NOMO-1 treated with DMSO at 0.1 percent for 48 hours (cell line): Measurements from ENCODE around the gene FBXO36.
"Not testable (repeated sequence)": the region's sequence is repeated elsewhere in the genome, so short reads cannot be mapped to it uniquely, and the experiment has no call there.

Source experiments
- DNase-seq: peaks from one replicate; lab custom pipeline; 2025; ENCODE audit not compliant: unreplicated experiment; lab: John Stamatoyannopoulos, UW

Gene FBXO36

DNA sequence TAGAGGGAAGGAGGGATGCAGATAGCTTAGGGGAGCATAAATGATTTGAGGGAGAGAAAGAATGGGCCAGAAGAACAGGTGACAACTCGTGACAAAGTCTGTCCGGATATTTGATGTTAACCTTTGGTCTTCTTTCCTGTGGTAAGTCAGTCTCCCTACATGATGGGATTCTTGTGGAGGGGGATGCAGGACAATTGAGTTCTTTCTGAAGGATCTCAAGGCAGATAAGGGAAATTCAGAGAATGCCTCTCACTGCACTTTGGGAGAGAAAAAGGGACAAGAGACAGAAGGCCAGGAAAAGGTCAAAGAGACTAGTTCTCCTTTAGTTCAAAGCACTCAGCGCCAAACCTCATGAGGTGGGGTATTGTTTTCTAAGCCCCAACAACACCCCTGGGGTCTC lies 34.2 kb downstream of the FBXO36 start:
- no peak for DNase-seq

DNA sequence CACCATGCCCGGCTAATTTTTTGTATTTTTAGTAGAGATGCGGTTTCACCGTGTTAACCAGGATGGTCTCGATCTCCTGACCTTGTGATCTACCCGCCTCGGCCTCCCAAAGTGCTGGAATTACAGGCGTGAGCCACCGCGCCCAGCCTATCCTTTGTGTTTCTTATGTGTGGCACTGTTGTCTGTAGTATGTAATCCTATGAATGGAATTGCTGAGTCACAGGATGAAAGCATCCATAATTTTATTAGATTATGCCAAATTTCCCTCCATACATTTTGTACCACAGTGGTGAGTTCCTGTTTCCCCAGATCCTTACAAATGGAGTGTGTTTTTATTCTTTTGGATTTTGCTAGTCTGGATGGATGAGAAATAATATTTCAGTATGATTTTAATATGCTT lies 41.3 kb downstream of the FBXO36 start:
- DNase-seq: not testable (repeated sequence)

DNA sequence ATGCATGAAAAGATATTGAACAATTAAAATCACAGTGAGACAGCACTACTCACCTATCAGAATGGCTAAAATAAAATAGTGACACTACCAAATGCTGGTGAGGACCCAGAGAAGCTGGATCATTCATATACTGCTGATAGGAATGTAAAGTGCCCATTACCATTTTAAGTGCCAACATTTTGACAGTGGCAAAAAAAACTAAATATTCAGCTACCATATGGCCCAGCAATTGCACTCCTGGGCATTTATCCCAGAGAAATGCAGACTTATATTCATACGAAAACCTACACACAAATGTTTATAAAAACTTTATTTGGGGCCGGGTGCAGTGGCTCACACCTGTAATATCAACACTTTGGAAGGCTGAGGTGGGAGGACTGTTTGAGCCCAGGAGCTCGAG lies 47.6 kb downstream of the FBXO36 start:
- DNase-seq: no peak

DNA sequence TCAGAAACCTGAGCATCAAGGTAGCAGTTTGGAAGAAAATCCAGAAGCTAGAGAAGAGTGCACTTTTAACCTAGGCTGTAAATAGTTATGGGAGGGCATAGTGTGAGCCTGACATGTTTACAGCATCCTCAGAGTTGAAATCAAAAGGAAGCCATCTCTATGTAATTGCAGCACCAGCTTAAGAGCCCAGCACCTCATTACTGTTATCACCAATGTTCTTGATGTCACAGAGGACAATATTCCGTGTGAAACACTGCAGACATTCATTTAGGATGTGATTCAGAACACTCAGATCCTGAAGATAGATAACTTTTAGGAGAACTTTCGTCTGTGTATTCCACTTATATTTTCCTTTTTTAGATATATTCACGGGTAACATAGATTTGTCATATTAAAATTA lies 48.1 kb downstream of the FBXO36 start:
- no peak for DNase-seq

DNA sequence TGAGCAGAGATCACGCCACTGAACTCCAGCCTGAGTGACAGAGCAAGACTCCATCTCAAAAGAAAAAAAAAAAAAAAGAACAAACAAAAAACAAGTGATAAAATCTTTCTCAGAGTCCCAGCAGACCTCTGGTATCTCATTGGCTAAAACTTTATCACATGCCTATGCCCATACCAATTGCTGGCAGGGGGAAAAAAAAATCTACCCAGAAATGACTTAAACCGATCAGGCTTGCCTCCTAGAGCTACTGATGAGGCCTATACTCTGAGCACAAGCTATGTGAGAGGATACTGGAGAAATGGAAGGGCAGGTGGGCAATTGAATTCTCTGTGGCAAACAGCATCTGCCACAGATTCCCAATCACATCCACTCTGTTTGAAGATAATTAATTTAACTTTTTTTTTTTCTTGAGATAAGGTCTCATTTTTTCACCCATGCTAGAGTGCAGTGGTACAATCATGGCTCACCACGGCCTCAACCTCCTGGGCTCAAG lies 49.0 kb downstream of the FBXO36 start:
- DNase-seq: no peak

DNA sequence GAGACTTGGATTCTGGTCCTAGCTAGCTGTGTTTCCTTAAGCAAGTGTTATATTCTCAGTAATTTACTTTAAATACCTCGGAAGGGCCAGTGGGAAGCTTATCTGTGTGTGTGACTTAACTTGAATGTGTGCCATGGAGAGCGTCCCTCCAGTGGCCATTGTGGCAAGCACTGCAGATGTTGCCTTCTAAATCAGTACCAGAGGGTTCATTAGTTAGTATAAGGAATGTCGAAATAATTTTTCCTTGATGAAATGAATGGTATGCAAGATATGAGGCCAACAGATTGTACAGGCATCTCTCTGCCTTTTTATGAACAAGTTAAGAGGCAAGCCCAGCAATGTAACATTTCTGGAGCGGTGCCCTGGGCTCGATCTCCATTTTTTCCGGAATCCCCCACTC lies 52.0 kb downstream of the FBXO36 start:
- no peak for DNase-seq

DNA sequence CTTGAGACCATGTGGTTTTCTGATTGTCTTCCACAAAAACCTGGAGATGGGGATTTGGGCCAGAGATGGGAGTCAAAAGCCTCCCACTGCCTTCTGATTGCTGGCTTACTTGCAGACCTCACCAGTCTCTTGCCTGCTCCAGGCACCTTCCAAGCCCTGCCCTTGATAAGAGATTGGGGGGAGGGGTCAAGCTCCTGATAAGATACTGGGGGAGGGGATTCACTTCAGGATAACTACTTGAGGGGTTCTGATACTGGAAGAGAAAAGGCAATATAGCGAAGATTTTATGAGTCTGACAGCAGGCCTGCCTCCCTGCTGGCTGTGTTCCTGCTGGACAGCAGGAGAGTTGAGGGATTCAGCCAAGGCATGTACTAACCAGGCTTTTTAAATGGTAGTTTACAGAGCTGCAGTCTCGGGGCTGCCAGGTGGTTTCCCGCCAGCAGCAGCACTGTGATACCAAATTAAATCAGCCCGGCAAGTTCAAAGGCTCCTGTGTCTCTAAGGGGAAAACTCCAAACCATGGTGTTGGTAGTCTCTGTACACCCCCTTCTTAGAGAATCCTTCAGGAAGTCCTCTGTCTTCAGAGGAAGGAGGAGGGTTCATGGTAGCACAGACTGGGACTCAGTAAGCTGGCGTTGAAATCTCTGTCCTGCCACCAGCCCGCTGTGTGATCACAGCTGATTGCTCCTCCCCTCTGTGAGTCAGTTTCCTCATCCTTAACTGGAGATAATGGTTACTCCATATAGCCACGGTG lies 58.3 kb downstream of the FBXO36 start:
- DNase-seq: no peak

DNA sequence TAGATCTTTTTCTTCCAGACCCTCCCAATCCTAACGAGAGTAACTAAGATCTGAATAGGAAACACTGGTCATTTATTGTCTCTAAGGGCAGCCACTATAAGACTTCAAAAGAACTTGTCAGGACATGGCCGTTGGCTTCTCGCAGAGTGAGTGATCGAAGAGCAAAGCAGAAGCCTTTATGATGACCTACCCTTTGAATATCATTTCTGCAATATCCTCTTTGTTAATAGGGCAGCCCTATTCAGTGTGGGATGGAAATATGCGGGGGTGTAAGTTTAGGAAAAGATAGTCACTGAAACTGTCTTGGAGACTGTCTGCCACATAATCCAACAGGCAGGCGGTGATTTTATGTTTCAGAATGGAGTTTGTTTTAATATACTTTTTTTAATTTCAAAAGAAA lies 70.9 kb downstream of the FBXO36 start:
- no peak for DNase-seq

DNA sequence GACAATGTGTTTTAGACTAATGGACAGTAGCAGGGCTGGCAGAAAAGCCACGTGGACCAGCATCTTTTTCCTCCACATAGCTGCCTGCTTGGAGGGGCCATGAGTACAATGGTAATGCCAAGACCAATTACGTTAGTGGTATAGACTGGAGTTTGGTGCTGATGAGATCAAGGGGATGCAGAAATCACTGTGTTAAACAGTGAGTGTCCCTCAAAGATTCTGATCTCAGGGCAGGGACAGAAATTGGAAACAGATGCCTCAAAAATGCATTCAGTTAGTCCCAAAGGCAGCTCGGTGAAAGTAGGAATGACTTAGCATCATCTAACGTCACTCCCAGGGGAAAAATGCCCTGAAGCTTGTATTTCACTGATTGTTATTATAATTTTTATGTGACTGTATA lies 74.0 kb downstream of the FBXO36 start:
- DNase-seq: no peak

DNA sequence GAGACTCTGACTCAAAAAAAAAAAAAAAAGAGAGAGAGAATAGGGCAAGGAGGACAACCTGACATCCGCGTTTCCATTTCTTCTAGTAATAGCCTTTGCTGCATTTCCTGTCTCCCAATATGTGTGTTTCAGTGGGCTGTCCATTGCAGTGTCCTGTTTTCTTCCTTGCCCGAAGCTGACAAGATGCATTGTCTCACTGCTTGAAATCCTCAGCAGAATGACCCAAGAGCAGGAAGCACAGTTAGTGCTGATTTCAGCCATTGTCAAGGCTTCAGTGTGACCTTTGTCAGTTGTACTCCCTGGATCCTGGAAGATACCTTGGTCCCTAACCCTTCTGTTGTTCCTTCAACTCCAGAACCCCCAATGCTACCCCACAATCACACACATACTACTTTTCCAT lies 75.3 kb downstream of the FBXO36 start:
- DNase-seq: no peak

DNA sequence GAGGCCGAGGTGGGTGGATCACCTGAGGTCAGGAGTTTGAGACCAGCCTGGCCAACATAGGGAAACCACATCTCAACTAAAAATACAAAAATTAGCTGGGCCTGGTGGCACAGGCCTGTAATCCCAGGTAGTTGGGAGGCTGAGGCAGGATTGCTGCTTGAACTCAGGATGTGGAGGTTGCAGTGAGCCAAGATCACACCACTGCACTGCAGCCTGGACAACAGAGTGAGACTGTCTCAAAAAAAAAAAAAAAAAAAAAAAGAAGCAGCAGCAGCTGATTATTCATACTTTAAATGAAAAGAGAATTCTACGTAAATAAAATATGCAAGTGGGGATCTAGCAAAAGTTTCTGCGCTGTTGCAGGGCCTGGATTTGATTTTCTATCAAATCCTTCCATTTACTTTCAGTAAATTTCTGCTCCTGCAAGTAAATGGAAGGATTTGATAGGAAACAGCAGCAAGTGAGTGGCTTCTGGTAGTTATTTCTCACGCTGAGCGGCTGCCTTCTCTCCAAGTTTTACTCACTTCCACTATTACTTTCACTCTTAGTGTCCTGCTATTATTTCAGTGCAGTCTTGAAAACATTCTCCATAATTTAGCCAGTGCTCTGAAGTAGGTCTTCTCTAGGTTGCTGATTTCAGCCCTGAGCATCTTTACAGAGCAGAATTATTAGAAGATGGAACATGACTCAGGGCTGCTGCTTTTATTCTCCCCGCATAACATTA lies 78.0 kb downstream of the FBXO36 start:
- DNase-seq: no peak

DNA sequence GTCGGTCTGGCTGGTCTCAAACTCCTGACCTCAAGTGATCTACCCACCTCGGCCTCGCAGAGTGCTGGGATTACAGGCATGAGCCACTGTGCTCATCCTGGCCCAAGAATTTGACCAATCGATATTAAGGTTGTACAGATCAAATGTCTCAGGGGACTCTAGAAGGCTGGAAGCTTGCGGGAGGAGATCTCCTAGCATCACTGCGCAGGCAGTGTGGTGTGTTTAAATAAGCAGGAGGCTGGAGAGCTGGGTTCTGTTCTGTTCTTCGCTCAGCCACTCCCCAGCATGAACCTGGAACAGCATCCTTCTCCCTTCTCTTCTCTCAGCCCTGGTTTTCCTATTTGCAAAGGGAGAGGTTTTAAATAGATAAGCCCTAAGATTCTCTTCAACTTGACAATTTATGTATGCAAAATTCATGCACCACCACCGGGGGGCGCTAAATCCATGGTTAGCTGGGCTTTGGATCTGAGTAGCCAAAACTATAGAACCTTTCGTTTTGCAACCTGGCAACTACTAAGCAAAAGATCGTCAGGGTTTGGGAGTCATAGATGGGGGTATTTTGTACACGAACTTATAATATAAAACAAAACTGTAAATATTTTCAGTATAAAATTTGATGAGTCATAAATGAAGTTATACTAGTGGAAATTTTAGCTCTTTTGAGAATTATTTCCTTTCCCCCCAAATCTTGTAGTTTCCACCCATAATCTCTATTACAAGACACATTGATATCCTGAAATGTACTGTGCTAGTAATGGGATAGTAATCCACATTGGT lies 85.8 kb downstream of the FBXO36 start:
- DNase-seq: peak; percentile 74

DNA sequence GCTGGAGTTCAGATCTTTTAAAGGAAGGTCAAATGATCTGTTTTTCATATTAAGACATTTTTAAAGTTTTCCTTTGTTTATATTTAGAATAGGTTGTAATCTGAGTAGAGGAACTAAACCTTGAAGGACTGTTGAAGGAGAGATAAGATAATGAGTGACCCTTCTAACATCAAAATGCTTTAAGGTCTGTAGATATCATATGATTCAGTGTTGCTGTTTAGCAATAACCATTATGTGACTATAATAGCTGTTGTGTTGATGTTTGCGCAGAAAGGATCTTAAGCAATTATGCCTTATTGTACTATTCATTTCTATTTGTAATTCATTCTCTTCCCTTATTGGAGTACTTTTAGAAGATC lies 86.4 kb downstream of the FBXO36 start:
- DNase-seq: no peak

DNA sequence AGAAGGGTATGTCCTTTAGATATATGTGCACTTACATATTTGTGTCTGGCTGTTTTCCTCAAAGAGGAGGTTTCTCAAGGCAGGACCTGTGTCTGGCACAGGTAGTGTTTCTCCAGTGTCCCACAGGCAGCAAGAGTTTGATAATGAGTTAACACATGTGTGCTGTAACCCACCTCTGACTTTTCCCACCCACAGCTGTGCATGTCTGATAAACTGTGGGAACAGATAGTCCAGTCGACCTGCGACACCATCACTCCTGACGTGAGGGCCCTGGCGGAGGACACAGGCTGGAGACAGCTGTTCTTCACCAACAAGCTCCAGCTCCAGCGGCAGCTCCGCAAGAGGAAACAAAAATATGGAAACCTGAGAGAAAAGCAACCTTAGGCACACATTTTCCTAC lies 88.2 kb downstream of the FBXO36 start:
- DNase-seq: no peak

DNA sequence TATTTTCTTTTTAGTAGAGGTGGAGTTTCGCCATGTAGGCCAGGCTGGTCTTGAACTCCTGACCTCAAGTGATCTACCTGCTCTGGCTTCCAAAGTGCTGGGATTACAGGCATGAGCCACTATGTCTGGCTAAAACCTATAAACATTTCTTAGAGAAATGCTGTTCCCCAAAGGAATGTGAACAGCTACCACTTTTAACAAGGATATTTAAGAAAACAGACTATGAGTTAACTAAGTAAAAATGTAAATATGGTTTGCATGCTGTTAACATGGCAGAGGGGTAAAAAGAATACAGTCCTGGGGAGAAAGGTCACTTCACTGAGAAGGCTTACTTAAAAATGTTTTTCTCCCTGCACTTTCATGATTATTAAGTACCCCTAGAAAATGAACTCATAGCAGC lies 89.3 kb downstream of the FBXO36 start:
- DNase-seq: no peak

DNA sequence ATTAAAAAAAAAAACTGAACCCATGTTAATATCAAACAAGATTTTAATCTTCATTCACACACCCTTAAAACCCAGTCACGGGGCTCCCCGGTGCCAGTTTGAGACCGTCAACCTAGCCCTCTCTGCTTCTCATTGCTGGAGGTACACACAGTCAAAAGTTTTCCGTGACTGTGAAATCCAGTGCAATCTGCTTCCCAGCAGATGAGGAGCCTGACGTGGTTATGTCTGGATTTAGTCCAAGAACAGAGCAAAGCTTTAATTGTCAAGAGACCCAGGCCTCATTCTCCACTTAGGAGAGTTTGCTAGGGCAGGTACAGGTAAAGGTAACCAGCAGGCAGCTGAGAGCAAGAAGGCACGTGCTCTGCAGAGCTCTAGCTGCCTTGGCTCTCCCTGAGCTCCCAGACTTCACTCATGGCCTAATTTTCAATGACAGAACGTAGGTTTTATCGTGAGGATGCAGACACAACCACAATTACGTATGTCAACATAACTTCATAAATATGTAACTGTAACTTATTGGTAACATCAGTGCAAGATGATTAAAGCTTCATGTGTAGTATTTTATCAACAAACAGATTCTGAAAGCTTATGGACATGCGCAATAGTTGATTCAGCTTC lies 90.1 kb downstream of the FBXO36 start:
- no peak for DNase-seq

DNA sequence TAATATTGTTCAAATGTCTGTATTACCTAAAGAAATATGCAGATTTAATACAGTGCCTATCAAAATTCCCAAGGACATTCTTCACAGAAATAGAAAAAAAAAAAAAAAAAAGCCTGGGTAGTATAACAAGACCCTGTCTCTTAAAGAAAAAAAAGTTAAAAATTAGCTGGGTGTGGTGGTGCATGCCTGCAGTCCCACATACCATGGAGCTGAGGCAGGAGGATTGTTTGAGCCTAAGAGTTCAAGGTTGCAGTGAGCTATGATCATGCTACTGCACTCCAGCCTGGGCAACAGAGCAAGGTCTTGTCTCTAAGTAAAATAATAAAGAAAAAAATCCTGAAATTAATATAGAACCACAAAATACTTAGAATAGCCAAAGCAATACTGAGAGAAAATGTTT lies 94.5 kb downstream of the FBXO36 start:
- no peak for DNase-seq

DNA sequence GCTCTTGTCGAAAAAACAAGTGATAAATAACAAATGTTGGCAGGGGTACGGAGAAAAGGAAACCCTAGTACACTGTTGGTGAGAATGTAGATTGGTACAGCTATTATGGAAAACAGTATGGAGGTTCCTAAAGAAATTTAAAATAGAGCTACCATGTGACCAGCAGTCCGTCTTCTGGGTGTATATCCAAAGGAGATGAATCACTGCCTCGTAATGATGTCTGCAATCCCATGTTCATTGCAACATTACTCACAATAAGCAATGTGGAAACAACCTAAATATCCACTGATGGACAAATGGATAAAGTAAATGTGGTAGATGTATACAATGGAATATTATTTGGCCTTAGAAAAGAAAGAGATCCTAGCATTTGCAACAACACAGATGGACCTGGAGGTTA lies 95.8 kb downstream of the FBXO36 start:
- DNase-seq: no peak

DNA sequence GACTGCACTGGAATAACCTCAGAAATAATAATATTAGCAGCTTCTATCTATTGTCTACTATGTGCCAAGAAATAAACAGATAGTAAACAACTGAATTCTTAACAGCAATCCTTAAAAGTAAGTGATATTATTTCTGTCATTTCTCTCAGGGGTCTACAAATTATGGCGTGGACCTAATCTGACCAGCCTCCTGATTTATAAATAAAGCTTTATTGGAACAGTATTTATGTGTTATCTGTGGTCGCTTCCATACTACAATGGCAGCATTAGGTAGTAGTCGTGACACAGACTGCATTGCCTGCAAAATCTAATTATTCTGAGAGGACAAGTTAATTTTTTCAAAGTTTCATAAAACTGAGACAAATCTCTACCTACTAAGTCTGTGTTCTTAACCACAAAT lies 97.4 kb downstream of the FBXO36 start:
- DNase-seq: no peak

DNA sequence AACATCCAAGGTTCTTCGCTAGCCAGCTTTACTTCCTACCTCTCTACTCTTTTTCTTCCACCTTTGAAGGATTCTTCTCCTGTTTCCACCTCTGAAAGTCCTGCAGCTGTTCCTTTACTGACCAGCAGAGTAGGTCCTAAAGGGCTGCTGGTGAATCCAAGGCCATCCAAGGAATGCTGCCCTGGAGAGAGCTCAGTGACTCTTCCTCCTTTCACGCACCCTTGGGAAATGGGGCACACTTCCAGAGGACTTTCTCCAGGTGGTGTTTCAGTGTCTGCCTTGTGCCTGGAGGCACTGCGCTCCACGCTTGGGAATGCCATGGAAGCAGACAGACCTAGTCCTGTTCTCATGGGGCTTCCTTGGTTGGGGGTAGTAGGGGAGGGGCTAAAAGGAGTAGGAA lies 101.0 kb downstream of the FBXO36 start:
- DNase-seq: no peak

DNA sequence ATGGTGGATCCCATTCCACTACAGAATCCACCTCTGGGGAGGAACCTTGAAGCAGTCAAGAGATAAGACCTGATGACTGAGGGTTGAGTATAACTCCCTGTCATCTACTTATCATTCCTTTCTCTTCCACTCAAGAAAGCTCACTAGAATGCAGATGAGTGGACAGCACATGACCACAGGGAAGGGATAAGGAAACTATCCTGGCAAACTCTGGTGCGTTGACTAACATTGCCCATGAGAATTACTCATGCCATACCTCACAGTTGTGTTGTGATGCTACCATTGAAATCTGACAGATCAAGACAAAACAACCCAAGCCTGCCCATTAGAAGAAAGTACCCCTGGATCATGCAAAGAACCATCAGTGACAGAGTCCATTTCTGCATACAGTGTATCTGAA lies 119.9 kb downstream of the FBXO36 start:
- no peak for DNase-seq

DNA sequence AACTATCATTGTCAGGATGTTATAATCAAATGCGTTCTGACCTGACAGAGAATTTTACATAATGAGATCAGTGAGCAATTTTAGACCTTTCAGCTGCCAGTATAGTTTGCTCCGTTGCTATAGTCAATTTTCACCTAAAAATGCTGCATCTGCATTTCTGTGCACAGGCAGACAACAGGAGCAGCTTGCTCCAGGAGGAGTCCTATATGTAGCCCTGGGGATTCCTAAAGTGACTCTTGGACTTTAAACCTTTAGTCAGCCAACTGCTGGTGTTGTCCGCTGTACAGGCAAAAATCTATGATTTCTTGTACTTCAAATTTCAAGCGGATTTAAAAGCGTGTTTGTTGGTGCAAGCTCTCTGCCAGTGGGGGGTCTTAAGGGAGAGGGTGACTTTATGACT lies 120.7 kb downstream of the FBXO36 start:
- DNase-seq: no peak
